ENCODE data around the gene IFNB1. TPM values are rescaled to one million over a fixed set of nuclear protein-coding genes. Genes with fewer than 3 reads are reported as not detected.

IFNB1 gene
- total RNA-seq, 5 donors from 2014 or later (not counting 1 experiment from before 2014, with no cell fraction given): not detected

DNA sequence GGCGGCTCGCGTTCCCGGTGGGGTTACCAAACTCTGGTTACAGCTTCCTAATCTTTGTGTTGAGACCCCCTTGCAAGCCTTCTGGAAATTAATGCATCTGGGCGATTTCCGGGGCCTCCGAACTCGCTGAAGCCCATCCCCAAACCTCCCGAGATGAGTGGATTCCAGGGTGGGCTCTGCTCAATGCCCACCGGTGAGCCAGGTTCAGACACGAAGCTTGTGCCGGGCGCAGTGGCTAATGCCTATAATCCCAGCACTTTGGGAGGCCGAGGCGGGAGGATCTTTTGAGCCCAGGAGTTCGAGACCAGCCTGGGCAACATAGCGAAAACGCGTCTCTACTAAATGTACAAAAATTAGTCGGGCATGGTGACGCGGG lies 45.9 kb downstream of the IFNB1 start:
- H3K9me3 ChIP-seq: no peaks in the 10 kb centered on the region
- peak overlapping the region; percentile 73 to 86 for H3K27ac Mint-ChIP-seq
- H3K36me3 Mint-ChIP-seq: peaks cover 10% of the 10 kb centered on the region
- ChIA-PET CTCF (interaction anchor here in 1 of 2 donors (0.6 to 1.1 kb wide), 5 partner anchors 30 to 1763 kb away, joined by 3 to 4 read pairs (median 3); no protein-coding TSS in a partner anchor), POLR2A (no interaction called here)
- no peaks in the 10 kb centered on the region for H3K27me3 ChIP-seq (replicated peaks in 1 of 2; ENCODE audit: control insufficient read depth in 2 of 2, extremely low read depth in 1 of 2, insufficient read depth in 2 of 2, low read length in 1 of 2)
- no peak for DNase-seq
- 63% methylated on average over 20 of the region's 22 CpGs for WGBS (ENCODE audit: insufficient coverage)
- H3K36me3 ChIP-seq (ENCODE audit: control insufficient read depth in 2 of 2, extremely low read depth in 1 of 2, insufficient read depth in 1 of 2, low read length in 1 of 2): peaks cover 0 to 7% of the 10 kb centered on the region in 2 donors
- peak overlapping the region in 2 of 3 donors; percentile 77 to 80 for H3K4me3 Mint-ChIP-seq
- peak overlapping the region; percentile 87 for H3K27ac ChIP-seq (ENCODE audit: low read length)
- no peaks in the 10 kb centered on the region for H3K9me3 Mint-ChIP-seq
- H3K27me3 Mint-ChIP-seq: no peaks in the 10 kb centered on the region
- H3K4me1 ChIP-seq (ENCODE audit: control insufficient read depth in 1 of 2, extremely low read depth in 1 of 2, insufficient read depth in 2 of 2, low read length in 2 of 2): peaks cover 12 to 20% of the 10 kb centered on the region in 2 experiments
- peaks cover 23 to 33% (median 25%) of the 10 kb centered on the region in 3 donors for H3K4me1 Mint-ChIP-seq
- ATAC-seq (replicated peaks in 1 of 4): no peak
- H3K4me3 ChIP-seq (ENCODE audit: control insufficient read depth in 1 of 2, extremely low read depth in 1 of 2, low read length in 1 of 2): peak overlapping the region; percentile 69 to 93

DNA sequence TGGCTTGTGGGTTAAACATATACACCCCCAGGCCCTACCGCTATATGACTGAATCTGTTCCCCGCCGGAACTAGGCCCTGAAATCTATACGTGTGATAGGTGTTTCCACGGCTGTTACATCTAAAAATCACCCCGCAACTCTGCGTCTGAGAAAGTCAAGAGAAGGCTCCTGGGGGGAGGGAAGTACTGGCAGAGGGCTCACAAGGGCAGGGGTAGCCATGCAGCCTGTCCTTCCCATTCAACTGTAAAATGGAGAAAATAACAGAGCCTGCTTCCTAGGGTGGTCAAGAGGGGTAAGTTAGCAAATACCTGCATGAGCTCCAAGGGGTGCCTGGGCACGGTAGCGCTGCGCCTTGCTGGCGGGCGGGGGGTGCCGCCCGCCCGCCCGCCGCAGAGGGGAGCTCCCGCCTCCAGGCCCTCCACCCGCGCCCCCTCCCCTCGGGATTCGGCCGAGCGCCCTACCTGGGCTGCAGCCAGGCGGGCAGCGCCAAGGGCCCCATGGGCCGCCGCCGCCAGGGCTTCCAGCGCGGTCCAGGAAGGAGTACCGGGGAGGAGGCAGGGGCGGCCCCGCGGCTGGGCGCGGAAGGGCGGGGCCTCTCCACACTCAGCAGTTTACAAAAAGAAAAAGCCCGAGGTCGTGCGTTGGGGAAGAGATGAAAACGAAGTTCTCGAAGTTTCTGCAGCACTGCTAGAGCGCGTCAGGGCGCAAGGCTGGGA lies 46.5 kb downstream of the IFNB1 start, which contains the start of gene HACD4:
Gene HACD4, minus strand, starts transcription at position 550 of the 717 bp plus-strand sequence. Its CDS starts 50 bp downstream, at position 500.
- under 1% methylated on average over 33 of the region's 46 CpGs for WGBS (ENCODE audit: insufficient coverage)
- H3K27ac Mint-ChIP-seq: peak within 1 kb of the TSS; percentile 73 to 86
- peaks cover 27 to 38% (median 30%) of the 10 kb centered on the region in 3 donors for H3K4me1 Mint-ChIP-seq
- Histone ChIP-seq H3K4me3 (ENCODE audit: control insufficient read depth in 1 of 2, extremely low read depth in 1 of 2, low read length in 1 of 2) (peak within 1 kb of the TSS; percentile 69 to 93), H3K4me1 (ENCODE audit: control insufficient read depth in 1 of 2, extremely low read depth in 1 of 2, insufficient read depth in 2 of 2, low read length in 2 of 2) (peaks cover 12 to 20% of the 10 kb centered on the region in 2 experiments), H3K9me3 (no peaks in the 10 kb centered on the region), H3K36me3 (ENCODE audit: control insufficient read depth in 2 of 2, extremely low read depth in 1 of 2, insufficient read depth in 1 of 2, low read length in 1 of 2) (peaks cover 0 to 10% of the 10 kb centered on the region in 2 donors), H3K27ac (ENCODE audit: low read length) (peak within 1 kb of the TSS; percentile 93), H3K27me3 (replicated peaks in 1 of 2; ENCODE audit: control insufficient read depth in 2 of 2, extremely low read depth in 1 of 2, insufficient read depth in 2 of 2, low read length in 1 of 2) (no peaks in the 10 kb centered on the region)
- peak; percentile 89 to 91 (median 90) for ATAC-seq (replicated peaks in 1 of 4)
- H3K36me3 Mint-ChIP-seq: peaks cover 15% of the 10 kb centered on the region
- POLR2A ChIA-PET: interaction anchor here (0.6 to 1.1 kb wide), 3 partner anchors 11 to 563 kb away, joined by 4 to 12 read pairs (median 5); no protein-coding TSS in a partner anchor
- peak; percentile 49 to 80 (median 63) for DNase-seq
- H3K9me3 Mint-ChIP-seq: no peaks in the 10 kb centered on the region
- peak within 1 kb of the TSS in 2 of 3 donors; percentile 77 to 80 for H3K4me3 Mint-ChIP-seq
- CTCF ChIA-PET: interaction anchor here in 1 of 2 donors (0.6 to 1.1 kb wide), 9 partner anchors 20 to 1763 kb away, joined by 3 to 4 read pairs (median 3); partner anchors contain the start of gene MLLT3
- no peaks in the 10 kb centered on the region for H3K27me3 Mint-ChIP-seq

DNA sequence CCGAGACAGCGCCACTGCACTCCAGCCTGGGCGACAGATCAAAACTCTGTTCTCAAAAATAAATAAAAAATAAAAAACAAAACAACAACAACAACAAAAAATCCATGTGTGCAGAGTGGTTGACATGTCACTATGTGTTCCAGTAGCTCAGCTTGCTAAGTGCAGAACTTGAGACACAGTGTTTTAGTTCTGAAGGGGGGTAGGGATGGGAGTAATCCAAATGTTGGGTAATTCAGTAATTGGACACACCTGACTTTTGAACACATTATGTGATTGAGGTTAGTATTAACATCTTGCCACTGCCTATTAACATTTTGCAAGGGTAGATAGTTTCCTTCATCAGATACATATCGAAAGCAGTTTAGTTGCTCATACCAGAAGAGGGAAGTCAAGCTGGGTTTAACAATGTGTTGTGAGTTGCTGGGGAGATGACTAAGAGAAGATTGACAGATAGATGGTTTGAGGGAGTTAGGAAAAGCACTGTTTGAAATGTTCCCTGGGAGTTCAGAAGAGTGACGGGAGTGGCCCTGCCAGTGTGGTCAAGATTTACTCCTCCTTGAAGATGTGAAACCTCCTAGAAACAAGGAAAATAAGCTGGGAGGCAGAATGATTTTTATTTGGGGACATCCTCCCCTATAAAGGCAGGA lies 47.2 kb downstream of the IFNB1 start:
- Histone ChIP-seq H3K27me3 (replicated peaks in 1 of 2; ENCODE audit: control insufficient read depth in 2 of 2, extremely low read depth in 1 of 2, insufficient read depth in 2 of 2, low read length in 1 of 2) (no peaks in the 10 kb centered on the region), H3K36me3 (ENCODE audit: control insufficient read depth in 2 of 2, extremely low read depth in 1 of 2, insufficient read depth in 1 of 2, low read length in 1 of 2) (peaks cover 0 to 17% of the 10 kb centered on the region in 2 donors), H3K4me1 (ENCODE audit: control insufficient read depth in 1 of 2, extremely low read depth in 1 of 2, insufficient read depth in 2 of 2, low read length in 2 of 2) (peaks cover 12 to 20% of the 10 kb centered on the region in 2 experiments), H3K4me3 (ENCODE audit: control insufficient read depth in 1 of 2, extremely low read depth in 1 of 2, low read length in 1 of 2) (peak overlapping the region; percentile 69 to 93), H3K9me3 (no peaks in the 10 kb centered on the region), H3K27ac (ENCODE audit: low read length) (peak overlapping the region; percentile 93)
- DNase-seq (peak in 3 of 35 experiments; percentile 4 to 52 (median 16)), ATAC-seq (replicated peaks in 1 of 4) (peak; percentile 46 to 55 (median 52))
- Mint-ChIP-seq H3K36me3 (peaks cover 22% of the 10 kb centered on the region), H3K4me1 (peaks cover 34 to 46% (median 37%) of the 10 kb centered on the region in 3 donors), H3K4me3 (no peak overlapping the region), H3K9me3 (no peaks in the 10 kb centered on the region), H3K27me3 (no peaks in the 10 kb centered on the region), H3K27ac (no peak overlapping the region)
- ChIA-PET POLR2A (interaction anchor here (0.6 to 1.1 kb wide), 3 partner anchors 10 to 562 kb away, joined by 4 to 12 read pairs (median 5); no protein-coding TSS in a partner anchor), CTCF (interaction anchor here (0.6 to 1.1 kb wide), 8 partner anchors 19 to 408 kb away, joined by 3 to 4 read pairs (median 3); partner anchors contain the start of gene MLLT3 (in 1 of the 2))
- no CpG with 5 or more reads among the region's 5 CpGs for WGBS (ENCODE audit: insufficient coverage)

DNA sequence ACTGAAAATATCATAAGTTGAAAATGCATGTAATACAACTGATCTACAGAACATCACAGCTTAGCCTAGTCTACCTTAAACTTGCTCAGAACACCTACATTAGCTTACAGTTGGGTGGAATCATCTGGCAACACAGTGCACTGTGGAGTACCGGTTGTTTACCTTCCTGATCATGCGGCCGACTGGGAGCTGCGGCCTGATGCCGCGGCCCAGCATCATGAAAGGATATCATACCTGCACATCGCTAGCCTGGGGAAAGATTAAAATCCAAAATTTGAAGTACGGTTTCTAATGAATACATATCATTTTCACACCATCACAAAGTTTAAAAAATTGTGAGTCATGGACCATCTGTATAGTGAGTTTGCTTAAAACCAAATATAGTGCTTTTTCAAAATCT lies 48.1 kb downstream of the IFNB1 start:
- no CpG with 5 or more reads among the region's 8 CpGs for WGBS (ENCODE audit: insufficient coverage)
- no peak overlapping the region for H3K27ac Mint-ChIP-seq
- Histone ChIP-seq H3K27me3 (replicated peaks in 1 of 2; ENCODE audit: control insufficient read depth in 2 of 2, extremely low read depth in 1 of 2, insufficient read depth in 2 of 2, low read length in 1 of 2) (no peaks in the 10 kb centered on the region), H3K36me3 (ENCODE audit: control insufficient read depth in 2 of 2, extremely low read depth in 1 of 2, insufficient read depth in 1 of 2, low read length in 1 of 2) (peaks cover 0 to 20% of the 10 kb centered on the region in 2 donors), H3K4me1 (ENCODE audit: control insufficient read depth in 1 of 2, extremely low read depth in 1 of 2, insufficient read depth in 2 of 2, low read length in 2 of 2) (peaks cover 12 to 20% of the 10 kb centered on the region in 2 experiments), H3K4me3 (ENCODE audit: control insufficient read depth in 1 of 2, extremely low read depth in 1 of 2, low read length in 1 of 2) (no peak overlapping the region), H3K27ac (ENCODE audit: low read length) (peak overlapping the region; percentile 93), H3K9me3 (no peaks in the 10 kb centered on the region)
- no peak overlapping the region for H3K4me3 Mint-ChIP-seq
- ChIA-PET CTCF (interaction anchor here (0.6 to 1.1 kb wide), 3 partner anchors 18 to 82 kb away, joined by 3 to 4 read pairs (median 3); no protein-coding TSS in a partner anchor), POLR2A (interaction anchor here in 1 of 2 donors (0.6 kb wide), 1 partner anchor 49 kb away, joined by 3 read pairs; no protein-coding TSS in a partner anchor)
- DNase-seq (no peak), ATAC-seq (replicated peaks in 1 of 4) (no peak)
- peaks cover 37 to 46% (median 40%) of the 10 kb centered on the region in 3 donors for H3K4me1 Mint-ChIP-seq
- peaks cover 24% of the 10 kb centered on the region for H3K36me3 Mint-ChIP-seq
- H3K27me3 Mint-ChIP-seq: no peaks in the 10 kb centered on the region
- no peaks in the 10 kb centered on the region for H3K9me3 Mint-ChIP-seq

DNA sequence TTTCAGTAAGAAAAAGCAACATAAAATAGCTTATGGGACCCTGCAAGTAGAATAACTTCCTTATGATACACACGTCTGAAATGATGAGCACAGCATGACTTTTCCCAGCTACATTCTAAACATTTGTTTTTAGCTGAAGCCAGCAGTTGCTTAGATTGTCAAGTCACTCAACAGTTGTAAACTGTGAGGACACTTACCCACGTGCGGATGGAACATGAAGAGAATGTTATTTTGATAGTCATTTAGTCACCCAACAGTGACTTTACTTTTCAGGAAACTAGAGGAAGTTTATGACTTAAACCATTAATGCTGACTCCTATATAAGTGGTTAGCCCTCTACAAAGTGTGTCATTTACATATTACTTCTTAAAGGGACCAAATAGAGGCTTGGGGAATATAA lies 49.3 kb downstream of the IFNB1 start:
- CTCF ChIA-PET: no interaction called here
- Mint-ChIP-seq H3K36me3 (peaks cover 36% of the 10 kb centered on the region), H3K27me3 (no peaks in the 10 kb centered on the region), H3K27ac (peak overlapping the region; percentile 64 to 70), H3K4me3 (no peak overlapping the region), H3K4me1 (peaks cover 42 to 48% (median 43%) of the 10 kb centered on the region in 3 donors), H3K9me3 (no peaks in the 10 kb centered on the region)
- POLR2A ChIA-PET: no interaction called here
- DNase-seq (no peak), ATAC-seq (replicated peaks in 1 of 4) (no peak)
- no peaks in the 10 kb centered on the region for H3K27me3 ChIP-seq (replicated peaks in 1 of 2; ENCODE audit: control insufficient read depth in 2 of 2, extremely low read depth in 1 of 2, insufficient read depth in 2 of 2, low read length in 1 of 2)
- WGBS (ENCODE audit: insufficient coverage): 20% methylated on average over 1 of the region's 3 CpGs
- peaks cover 0 to 22% of the 10 kb centered on the region in 2 donors for H3K36me3 ChIP-seq (ENCODE audit: control insufficient read depth in 2 of 2, extremely low read depth in 1 of 2, insufficient read depth in 1 of 2, low read length in 1 of 2)
- H3K27ac ChIP-seq (ENCODE audit: low read length): no peak overlapping the region
- no peaks in the 10 kb centered on the region for H3K9me3 ChIP-seq
- H3K4me3 ChIP-seq (ENCODE audit: control insufficient read depth in 1 of 2, extremely low read depth in 1 of 2, low read length in 1 of 2): no peak overlapping the region
- peaks cover 12 to 20% of the 10 kb centered on the region in 2 experiments for H3K4me1 ChIP-seq (ENCODE audit: control insufficient read depth in 1 of 2, extremely low read depth in 1 of 2, insufficient read depth in 2 of 2, low read length in 2 of 2)

DNA sequence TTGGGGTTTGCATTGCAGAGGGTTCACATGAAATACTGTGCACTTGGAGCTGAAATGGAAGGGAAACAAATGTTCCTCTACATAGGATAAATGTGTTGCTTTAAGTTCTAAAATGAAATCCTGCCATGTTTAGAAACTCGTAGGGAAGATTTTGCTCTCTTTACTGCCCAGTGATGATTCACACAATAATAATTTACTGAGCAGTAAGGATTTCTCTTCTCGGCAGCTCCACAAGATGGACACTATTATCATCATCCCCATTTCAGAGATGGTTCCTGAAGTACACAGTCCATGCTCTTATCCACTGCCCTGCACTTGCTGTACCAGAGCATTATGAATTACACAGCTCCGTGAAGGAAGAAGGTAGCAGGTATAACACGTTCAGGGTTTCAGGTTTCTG lies 50.4 kb downstream of the IFNB1 start:
- DNase-seq (no peak), ATAC-seq (replicated peaks in 1 of 4) (no peak)
- Mint-ChIP-seq H3K9me3 (no peaks in the 10 kb centered on the region), H3K27me3 (no peaks in the 10 kb centered on the region), H3K36me3 (peaks cover 44% of the 10 kb centered on the region), H3K27ac (peak overlapping the region in 1 of 2 donors; percentile 65), H3K4me1 (peaks cover 30 to 43% (median 37%) of the 10 kb centered on the region in 3 donors), H3K4me3 (no peak overlapping the region)
- Histone ChIP-seq H3K4me1 (ENCODE audit: control insufficient read depth in 1 of 2, extremely low read depth in 1 of 2, insufficient read depth in 2 of 2, low read length in 2 of 2) (peaks cover 12 to 18% of the 10 kb centered on the region in 2 experiments), H3K4me3 (ENCODE audit: control insufficient read depth in 1 of 2, extremely low read depth in 1 of 2, low read length in 1 of 2) (no peak overlapping the region), H3K27me3 (replicated peaks in 1 of 2; ENCODE audit: control insufficient read depth in 2 of 2, extremely low read depth in 1 of 2, insufficient read depth in 2 of 2, low read length in 1 of 2) (no peaks in the 10 kb centered on the region), H3K9me3 (no peaks in the 10 kb centered on the region), H3K36me3 (ENCODE audit: control insufficient read depth in 2 of 2, extremely low read depth in 1 of 2, insufficient read depth in 1 of 2, low read length in 1 of 2) (peaks cover 0 to 22% of the 10 kb centered on the region in 2 donors), H3K27ac (ENCODE audit: low read length) (no peak overlapping the region)
- ChIA-PET POLR2A (interaction anchor here in 1 of 2 donors (0.5 kb wide), 1 partner anchor 69 kb away, joined by 3 read pairs; no protein-coding TSS in a partner anchor), CTCF (no interaction called here)
- 100% methylated on average over 1 of the region's 4 CpGs for WGBS (ENCODE audit: insufficient coverage)
